Panc1 (cell line): ENCODE data around the gene FOSL2. TPM values are rescaled to one million over a fixed set of nuclear protein-coding genes. Genes with fewer than 3 reads are reported as not detected.

Source experiments
- ATAC-seq: fragments of 200-7000 bp; cut with Tn5 transposase; 2 replicates; pipeline ENCODE4 v1.9.1; 2020; ENCODE audit warnings: mild to moderate bottlenecking, moderate library complexity
- BruUV-seq: library from RNA; stranded (reverse); fragments of 400-500 nt; replicated peaks from 2 replicates; lab custom pipeline; 2021; lab: Mats Ljungman, UMichigan
- CTCF ChIA-PET: fragments of 300-600 bp; sonication (Branson Sonifier 250); formaldehyde crosslinking; loops from one replicate; lab custom pipeline; 2022; ENCODE audit warnings: antibody characterized with exemption; lab: Charles Lee
- POLR2A ChIA-PET: fragments of 300-600 bp; sonication (Branson Sonifier 250); formaldehyde crosslinking; loops from one replicate; lab custom pipeline; 2022; ENCODE audit warnings: antibody characterized with exemption; lab: Charles Lee
- DNase-seq: peaks from one replicate; pipeline ENCODE4 v3.0.0-alpha.2; 2010; ENCODE audit warnings: low read depth, low spot score
- H3K27ac ChIP-seq: 2 replicates; pipeline ENCODE4 v1.5.1; 2011; ENCODE audit warnings: mild to moderate bottlenecking, low read length, inconsistent platforms
- H3K27me3 ChIP-seq: fragments of 200-500 bp; sonication (Bioruptor generic); 2 replicates; pipeline ENCODE4 v1.6.0; 2014; ENCODE audit warnings: low read length, inconsistent platforms; ENCODE audit not compliant: control insufficient read depth, insufficient read depth
- H3K36me3 ChIP-seq: fragments of 200-500 bp; sonication (Bioruptor generic); 2 replicates; pipeline ENCODE4 v1.5.1; 2014; ENCODE audit warnings: inconsistent platforms, mild to moderate bottlenecking, low read length, moderate library complexity; ENCODE audit not compliant: control insufficient read depth, insufficient read depth
- H3K4me1 ChIP-seq: 2 replicates; pipeline ENCODE4 v1.5.1; 2011; ENCODE audit warnings: inconsistent platforms, mild to moderate bottlenecking, low read length, moderate library complexity; ENCODE audit not compliant: control insufficient read depth, insufficient read depth
- H3K4me3 ChIP-seq, 2 experiments: 2 replicates each; pipeline ENCODE4 v1.5.1; 2011 to 2012; ENCODE audit warnings: low read depth in 2 of 2, low read length in 2 of 2, mild to moderate bottlenecking in 2 of 2, inconsistent platforms in 1 of 2, moderate library complexity in 1 of 2
- H3K9me3 ChIP-seq: fragments of 200-500 bp; sonication (Bioruptor generic); 2 replicates; pipeline ENCODE4 v1.5.1; 2014; ENCODE audit warnings: low read depth, mild to moderate bottlenecking, inconsistent platforms, low read length, moderate library complexity; ENCODE audit not compliant: control insufficient read depth, insufficient read depth
- POLR2AphosphoS5 ChIP-seq: IDR thresholded peaks from 2 replicates; pipeline ENCODE4 v1.6.1; 2012; ENCODE audit warnings: mild to moderate bottlenecking, low read depth, low read length, moderate library complexity
- SIN3A ChIP-seq: IDR thresholded peaks from 2 replicates; pipeline ENCODE4 v1.6.1; 2012; ENCODE audit warnings: low read depth, mild to moderate bottlenecking, low read length, moderate library complexity, borderline replicate concordance; ENCODE audit not compliant: insufficient read depth
- TCF7L2 ChIP-seq: IDR thresholded peaks from 2 replicates; pipeline ENCODE4 v1.6.1; 2011; ENCODE audit warnings: mild to moderate bottlenecking, low read depth, low read length, inconsistent platforms
- in situ Hi-C: cut with HindIII; loops from 2 replicates; pipeline ENCODE4 v1.10.0; 2016; ENCODE audit warnings: low sequenced_read_pairs, low pct_unique_long_range_greater_than_20kb
- intact Hi-C: fragments of 100-400 bp; cut with micrococcal nuclease; formaldehyde crosslinking; loops from one replicate; pipeline ENCODE4 v1.10.0; 2022; ENCODE audit not compliant: unreplicated experiment
- total RNA-seq: library from RNA; stranded (reverse); gene quantifications from one replicate; pipeline ENCODE4 v1.2.1, GENCODE V29; 2021; ENCODE audit not compliant: unreplicated experiment
- TF ChIP-seq, protein P1 (sequence below): fragments of 450-650 bp; IDR thresholded peaks from 2 replicates; pipeline ENCODE4 v1.5.1; 2017; ENCODE audit warnings: mild to moderate bottlenecking
- TF ChIP-seq, protein P2 (sequence below), 2 experiments: IDR thresholded peaks; 2 replicates each; pipeline ENCODE4 v1.6.1; 2011 to 2012; ENCODE audit warnings: low read depth in 2 of 2, control low read depth in 1 of 2, low read length in 1 of 2, mild to moderate bottlenecking in 1 of 2, moderate library complexity in 1 of 2; ENCODE audit not compliant: insufficient read depth in 1 of 2

FOSL2 gene
- total RNA-seq, 1 experiment from 2014 or later = 29.0 TPM

DNA sequence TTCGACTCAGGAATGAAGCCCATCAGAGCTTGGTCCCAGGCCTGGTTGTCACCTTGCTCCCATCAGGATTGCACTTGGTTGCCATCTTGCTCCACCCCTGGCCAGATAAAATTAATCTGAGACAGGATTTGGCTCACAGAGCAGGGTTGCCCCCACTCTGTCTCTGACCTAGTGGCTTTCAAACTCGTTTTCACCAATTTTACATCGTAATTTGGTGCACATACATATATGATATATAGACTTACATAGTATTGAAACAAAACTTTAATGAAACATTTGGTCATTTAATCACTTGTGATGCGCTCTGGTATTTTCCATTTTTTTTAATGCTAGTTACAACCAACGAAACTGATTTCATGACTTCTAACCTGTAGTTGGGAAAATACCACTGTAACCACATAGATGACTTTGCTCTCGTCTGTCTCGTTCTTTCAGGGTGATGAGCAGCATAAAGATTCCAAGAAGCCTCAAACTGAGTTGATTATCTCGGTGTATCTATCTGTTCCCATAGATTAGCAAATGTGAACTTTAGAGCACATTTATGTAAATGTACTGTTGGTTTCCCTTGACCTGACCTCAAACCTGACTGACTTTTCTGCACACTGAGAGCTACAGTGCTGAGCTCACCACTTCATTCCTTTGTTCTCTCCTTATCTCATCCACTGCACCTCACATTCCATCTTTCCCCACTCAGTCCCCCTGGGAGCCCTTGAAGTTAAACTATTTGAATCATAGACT lies 72.7 kb downstream of the FOSL2 start:
- no peak for TF ChIP-seq TCF7L2
- no peak for TF ChIP-seq SIN3A
- TF ChIP-seq, protein P1, sequence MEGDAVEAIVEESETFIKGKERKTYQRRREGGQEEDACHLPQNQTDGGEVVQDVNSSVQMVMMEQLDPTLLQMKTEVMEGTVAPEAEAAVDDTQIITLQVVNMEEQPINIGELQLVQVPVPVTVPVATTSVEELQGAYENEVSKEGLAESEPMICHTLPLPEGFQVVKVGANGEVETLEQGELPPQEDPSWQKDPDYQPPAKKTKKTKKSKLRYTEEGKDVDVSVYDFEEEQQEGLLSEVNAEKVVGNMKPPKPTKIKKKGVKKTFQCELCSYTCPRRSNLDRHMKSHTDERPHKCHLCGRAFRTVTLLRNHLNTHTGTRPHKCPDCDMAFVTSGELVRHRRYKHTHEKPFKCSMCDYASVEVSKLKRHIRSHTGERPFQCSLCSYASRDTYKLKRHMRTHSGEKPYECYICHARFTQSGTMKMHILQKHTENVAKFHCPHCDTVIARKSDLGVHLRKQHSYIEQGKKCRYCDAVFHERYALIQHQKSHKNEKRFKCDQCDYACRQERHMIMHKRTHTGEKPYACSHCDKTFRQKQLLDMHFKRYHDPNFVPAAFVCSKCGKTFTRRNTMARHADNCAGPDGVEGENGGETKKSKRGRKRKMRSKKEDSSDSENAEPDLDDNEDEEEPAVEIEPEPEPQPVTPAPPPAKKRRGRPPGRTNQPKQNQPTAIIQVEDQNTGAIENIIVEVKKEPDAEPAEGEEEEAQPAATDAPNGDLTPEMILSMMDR = no peak
- TF ChIP-seq POLR2AphosphoS5 = no peak
- TF ChIP-seq, protein P2, sequence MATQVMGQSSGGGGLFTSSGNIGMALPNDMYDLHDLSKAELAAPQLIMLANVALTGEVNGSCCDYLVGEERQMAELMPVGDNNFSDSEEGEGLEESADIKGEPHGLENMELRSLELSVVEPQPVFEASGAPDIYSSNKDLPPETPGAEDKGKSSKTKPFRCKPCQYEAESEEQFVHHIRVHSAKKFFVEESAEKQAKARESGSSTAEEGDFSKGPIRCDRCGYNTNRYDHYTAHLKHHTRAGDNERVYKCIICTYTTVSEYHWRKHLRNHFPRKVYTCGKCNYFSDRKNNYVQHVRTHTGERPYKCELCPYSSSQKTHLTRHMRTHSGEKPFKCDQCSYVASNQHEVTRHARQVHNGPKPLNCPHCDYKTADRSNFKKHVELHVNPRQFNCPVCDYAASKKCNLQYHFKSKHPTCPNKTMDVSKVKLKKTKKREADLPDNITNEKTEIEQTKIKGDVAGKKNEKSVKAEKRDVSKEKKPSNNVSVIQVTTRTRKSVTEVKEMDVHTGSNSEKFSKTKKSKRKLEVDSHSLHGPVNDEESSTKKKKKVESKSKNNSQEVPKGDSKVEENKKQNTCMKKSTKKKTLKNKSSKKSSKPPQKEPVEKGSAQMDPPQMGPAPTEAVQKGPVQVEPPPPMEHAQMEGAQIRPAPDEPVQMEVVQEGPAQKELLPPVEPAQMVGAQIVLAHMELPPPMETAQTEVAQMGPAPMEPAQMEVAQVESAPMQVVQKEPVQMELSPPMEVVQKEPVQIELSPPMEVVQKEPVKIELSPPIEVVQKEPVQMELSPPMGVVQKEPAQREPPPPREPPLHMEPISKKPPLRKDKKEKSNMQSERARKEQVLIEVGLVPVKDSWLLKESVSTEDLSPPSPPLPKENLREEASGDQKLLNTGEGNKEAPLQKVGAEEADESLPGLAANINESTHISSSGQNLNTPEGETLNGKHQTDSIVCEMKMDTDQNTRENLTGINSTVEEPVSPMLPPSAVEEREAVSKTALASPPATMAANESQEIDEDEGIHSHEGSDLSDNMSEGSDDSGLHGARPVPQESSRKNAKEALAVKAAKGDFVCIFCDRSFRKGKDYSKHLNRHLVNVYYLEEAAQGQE (IDR thresholded peaks at IDR 0.05; ENCODE audit: insufficient read depth in 1 of 2, low read depth in 2 of 2, low read length in 1 of 2) = no peak
- Histone ChIP-seq H3K27me3 (0 out of 2 replicates have a peak, but pooled peaks cover 2% of the 10 kb centered on the region), H3K9me3 (peaks cover 3% of the 10 kb centered on the region; the same call in 1 of the 2 replicates), H3K36me3 (no peaks in the 10 kb centered on the region), H3K27ac (no peak overlapping the region), H3K4me3 (no peak overlapping the region), H3K4me1 (no peaks in the 10 kb centered on the region)
- DNase-seq = no peak
- CTCF ChIA-PET = no interaction called here
- BruUV-seq = no TSS peak
- in situ Hi-C loops (no loop called here), intact Hi-C loops (no loop called here)
- no peak for ATAC-seq
- POLR2A ChIA-PET = no interaction called here

Other genes with a start within 250 kb of the FOSL2 start
- 0.80 TPM for gene PLB1, start 103.2 kb downstream of the FOSL2 start, total RNA-seq